GM12865 (cell line): ENCODE measurements around the gene HOXA3.

Experiments
- DNase-seq: peaks from one replicate; pipeline ENCODE4 v3.0.0; 2010; ENCODE audit warnings: low read depth
- H3K4me3 ChIP-seq: 2 replicates; pipeline ENCODE4 v1.5.1; 2011; ENCODE audit warnings: mild to moderate bottlenecking, low read depth, low read length, control low read depth
- CTCF ChIP-seq: IDR thresholded peaks from 2 replicates; pipeline ENCODE4 v1.5.1; 2011; ENCODE audit warnings: low read length, control low read depth, low read depth, inconsistent platforms; ENCODE audit not compliant: insufficient read depth; ENCODE audit errors: missing control alignments

HOXA3 gene

GRCh38 chr7:27192546-27193334, 40.4 kb upstream of the HOXA3 start:
- DNase-seq: no peak
- peak overlapping the region; percentile 12; the same call in 1 of the 2 replicates for H3K4me3 ChIP-seq
- no peak for TF ChIP-seq CTCF

- H3K4me3 ChIP-seq: no peak overlapping the region
- no peak for DNase-seq
- no peak for TF ChIP-seq CTCF
Measured at GRCh38 chr7:27191833-27192545, 39.6 kb upstream of the HOXA3 start.

GRCh38 chr7:27191161-27191731, 38.9 kb upstream of the HOXA3 start:
- H3K4me3 ChIP-seq: no peak overlapping the region
- DNase-seq: no peak

GRCh38 chr7:27189997-27190748, 37.8 kb upstream of the HOXA3 start:
- no peak for DNase-seq
- H3K4me3 ChIP-seq: no peak overlapping the region
- no peak for TF ChIP-seq CTCF

More at GRCh38 chr7:27191161-27191731, 38.9 kb upstream of the HOXA3 start:
- no peak for TF ChIP-seq CTCF

- no peak overlapping the region for H3K4me3 ChIP-seq
- DNase-seq: no peak
- TF ChIP-seq CTCF: no peak
Measured at GRCh38 chr7:27189295-27189996, 37.1 kb upstream of the HOXA3 start.

GRCh38 chr7:27188386-27189294, 36.3 kb upstream of the HOXA3 start:
- TF ChIP-seq CTCF: no peak
- DNase-seq: no peak
- no peak overlapping the region for H3K4me3 ChIP-seq
